Osteoblast (primary cell): Measurements from ENCODE around the gene RIPOR1. TPM values are rescaled to one million over a fixed set of nuclear protein-coding genes. Genes with fewer than 3 reads are reported as not detected.

Experiments
- DNase-seq: peaks from one replicate; pipeline ENCODE4 v3.0.0; 2011; ENCODE audit warnings: low spot score, mixed read lengths; ENCODE audit not compliant: insufficient read length; ENCODE audit errors: missing footprints
- H2AFZ ChIP-seq: 2 replicates; pipeline ENCODE4 v1.6.0; 2011; ENCODE audit warnings: mild to moderate bottlenecking, low read length
- H3K27ac ChIP-seq: 2 replicates; pipeline ENCODE4 v1.5.1; 2011; ENCODE audit warnings: mild to moderate bottlenecking, low read depth, low read length, moderate library complexity
- H3K27me3 ChIP-seq: 2 replicates; pipeline ENCODE4 v1.6.0; 2012; ENCODE audit warnings: mild to moderate bottlenecking, control low read depth, inconsistent platforms, low read length, moderate library complexity; ENCODE audit not compliant: insufficient read depth
- H3K36me3 ChIP-seq: 2 replicates; pipeline ENCODE4 v1.5.1; 2011; ENCODE audit warnings: mild to moderate bottlenecking, low read length, control low read depth, moderate library complexity; ENCODE audit not compliant: insufficient read depth
- H3K4me1 ChIP-seq: 2 replicates; pipeline ENCODE4 v1.5.1; 2011; ENCODE audit warnings: mild to moderate bottlenecking, low read length, control low read depth, moderate library complexity; ENCODE audit not compliant: insufficient read depth
- H3K4me2 ChIP-seq: 2 replicates; pipeline ENCODE4 v1.6.0; 2011; ENCODE audit warnings: mild to moderate bottlenecking, low read length; ENCODE audit not compliant: insufficient read depth
- H3K4me3 ChIP-seq: fragments of 200-600 bp; sonication (generic); 3 replicates; pipeline ENCODE4 v1.5.1; 2012; ENCODE audit warnings: mild to moderate bottlenecking, low read length, inconsistent platforms; ENCODE audit not compliant: insufficient read depth
- H3K79me2 ChIP-seq: 2 replicates; pipeline ENCODE4 v1.6.0; 2012; ENCODE audit warnings: mild to moderate bottlenecking, low read length, control low read depth, inconsistent platforms; ENCODE audit not compliant: insufficient read depth
- H3K9me3 ChIP-seq: 2 replicates; pipeline ENCODE4 v1.5.1; 2011; ENCODE audit warnings: low read depth, low read length, control low read depth
- H4K20me1 ChIP-seq: 2 replicates; pipeline ENCODE4 v1.6.0; 2012; ENCODE audit warnings: mild to moderate bottlenecking, low read length, control low read depth; ENCODE audit not compliant: insufficient read depth
- CTCF ChIP-seq: IDR thresholded peaks from 2 replicates; pipeline ENCODE4 v1.5.1; 2011; ENCODE audit warnings: mild to moderate bottlenecking, low read depth, low read length, moderate library complexity; ENCODE audit errors: extremely low read depth
- small RNA-seq: library from RNA; depleted of rRNA; stranded (forward); fragments of <200 nt; gene quantifications from one replicate; pipeline ENCODE3, GENCODE V24; 2012
- total RNA-seq: library from RNA; depleted of rRNA; stranded (reverse); fragments of >200 nt; gene quantifications from 2 replicates; pipeline ENCODE4 v1.2.3, GENCODE V29; 2012

The RIPOR1 gene
- total RNA-seq, 1 donor: 36.6 TPM

GRCh38 chr16:67594256-67594915, 65.8 kb downstream of the RIPOR1 start:
- H3K27ac ChIP-seq: peak overlapping the region; percentile 29
- no peak overlapping the region for H2AFZ ChIP-seq
- no peaks in the 10 kb centered on the region for H3K27me3 ChIP-seq
- H4K20me1 ChIP-seq: peaks cover 8% of the 10 kb centered on the region
- peaks cover 14% of the 10 kb centered on the region for H3K4me1 ChIP-seq
- H3K36me3 ChIP-seq: no peaks in the 10 kb centered on the region
- no peak for TF ChIP-seq CTCF
- no peaks in the 10 kb centered on the region for H3K9me3 ChIP-seq
- no peak overlapping the region for H3K4me3 ChIP-seq
- no peak overlapping the region for H3K4me2 ChIP-seq
- no peak for DNase-seq
- H3K79me2 ChIP-seq: peaks cover 75% of the 10 kb centered on the region

GRCh38 chr16:67594956-67595355, 66.3 kb downstream of the RIPOR1 start:
- no peaks in the 10 kb centered on the region for H3K9me3 ChIP-seq
- H3K79me2 ChIP-seq: peaks cover 76% of the 10 kb centered on the region
- no peaks in the 10 kb centered on the region for H3K36me3 ChIP-seq
- no peak overlapping the region for H2AFZ ChIP-seq
- peaks cover 14% of the 10 kb centered on the region for H3K4me1 ChIP-seq
- H3K27me3 ChIP-seq: no peaks in the 10 kb centered on the region
- no peak overlapping the region for H3K4me3 ChIP-seq
- no peak for DNase-seq
- no peak overlapping the region for H3K4me2 ChIP-seq
- no peak for TF ChIP-seq CTCF
- peaks cover 10% of the 10 kb centered on the region for H4K20me1 ChIP-seq
- peak overlapping the region; percentile 29 for H3K27ac ChIP-seq

Small RNAs within 50 kb of the gene (small RNA-seq; reads per million reads assigned to genes)
- gene AC027682.3: not detected

Other genes starting within 250 kb of the RIPOR1 start
- 31.8 and 41.6 TPM in 2 replicates for gene PLEKHG4, start 249.3 kb upstream of the RIPOR1 start, total RNA-seq
- not detected in 2 replicates for gene KCTD19, start 202.1 kb upstream of the RIPOR1 start, total RNA-seq
- gene LRRC36, start 202.0 kb upstream of the RIPOR1 start, total RNA-seq: not detected in 2 replicates
- 0.59 and 0.72 TPM in 2 replicates for gene TPPP3, start 135.3 kb upstream of the RIPOR1 start, total RNA-seq
- gene ZDHHC1, start 112.4 kb upstream of the RIPOR1 start, total RNA-seq: 9.0 and 13.3 TPM in 2 replicates
- gene HSD11B2, start 97.7 kb upstream of the RIPOR1 start, total RNA-seq: not detected in 2 replicates
- gene ATP6V0D1, start 47.7 kb upstream of the RIPOR1 start, total RNA-seq: 146 and 158 TPM in 2 replicates
- not detected in 2 replicates for gene AGRP, start 45.3 kb upstream of the RIPOR1 start, total RNA-seq
- 29.3 and 31.8 TPM in 2 replicates for gene CTCF, start 33.7 kb downstream of the RIPOR1 start, total RNA-seq
- under 0.01 TPM in 2 replicates for gene CARMIL2, start 116.3 kb downstream of the RIPOR1 start, total RNA-seq
- 16.5 and 18.8 TPM in 2 replicates for gene ACD, start 131.4 kb downstream of the RIPOR1 start, total RNA-seq
- 2.4 and 2.9 TPM in 2 replicates for gene PARD6A, start 132.1 kb downstream of the RIPOR1 start, total RNA-seq
- 13.3 and 15.9 TPM in 2 replicates for gene ENKD1, start 137.9 kb downstream of the RIPOR1 start, total RNA-seq
- gene C16orf86, start 138.0 kb downstream of the RIPOR1 start, total RNA-seq: 6.2 and 6.9 TPM in 2 replicates
- gene GFOD2, start 190.5 kb downstream of the RIPOR1 start, total RNA-seq: 15.9 and 19.4 TPM in 2 replicates